HEK293 (cell line): ENCODE measurements around the gene CRB3.

ENCODE experiments used
- CTCF ChIP-seq: fragments of 450-650 bp; formaldehyde crosslinking; IDR thresholded peaks from 2 replicates; pipeline ENCODE4 v1.5.1; 2016; ENCODE audit warnings: missing biosample characterization, missing genetic modification characterization
- SALL2 ChIP-seq: fragments of 450-650 bp; formaldehyde crosslinking; IDR thresholded peaks from 2 replicates; pipeline ENCODE4 v1.5.0; 2017; ENCODE audit warnings: missing biosample characterization, mild to moderate bottlenecking, missing genetic modification characterization, borderline replicate concordance
- SP2 ChIP-seq: fragments of 450-650 bp; formaldehyde crosslinking; IDR thresholded peaks from 2 replicates; pipeline ENCODE4 v1.5.1; 2016; ENCODE audit warnings: missing biosample characterization, missing genetic modification characterization
- ZFP3 ChIP-seq: fragments of 450-650 bp; formaldehyde crosslinking; IDR thresholded peaks from 2 replicates; pipeline ENCODE4 v1.5.1; 2016; ENCODE audit warnings: low read depth, missing biosample characterization, missing genetic modification characterization
- ZNF18 ChIP-seq: fragments of 450-650 bp; formaldehyde crosslinking; IDR thresholded peaks from 2 replicates; pipeline ENCODE4 v1.5.1; 2016; ENCODE audit warnings: missing biosample characterization, missing genetic modification characterization
- ZNF280D ChIP-seq: fragments of 450-650 bp; formaldehyde crosslinking; IDR thresholded peaks from 2 replicates; pipeline ENCODE4 v1.5.1; 2016; ENCODE audit warnings: missing biosample characterization, missing genetic modification characterization
- ZNF391 ChIP-seq: fragments of 450-650 bp; formaldehyde crosslinking; IDR thresholded peaks from 2 replicates; pipeline ENCODE4 v1.5.1; 2016; ENCODE audit warnings: low read depth, missing biosample characterization, missing genetic modification characterization, borderline replicate concordance
- ZNF501 ChIP-seq: fragments of 450-650 bp; formaldehyde crosslinking; IDR thresholded peaks from 2 replicates; pipeline ENCODE4 v1.5.1; 2016; ENCODE audit warnings: missing biosample characterization, missing genetic modification characterization

GRCh38 chr19:6424939-6425731, 38.9 kb upstream of the CRB3 start:
- TF ChIP-seq ZNF391 (tag by site-specific recombination) (no peak), SALL2 (tag by site-specific recombination) (no peak), CTCF (tag by site-specific recombination) (no peak), ZFP3 (tag by site-specific recombination) (no peak), ZNF18 (no peak), ZNF501 (tag by site-specific recombination) (no peak), SP2 (tag by site-specific recombination) (peak; percentile 98), ZNF280D (tag by site-specific recombination) (no peak)
